Activated naive CD4-positive, alpha-beta T cell treated with Interleukin-2 at 50 U/mL for 16 hours (primary cell): Measurements from ENCODE around the gene LMX1A.

ENCODE experiments used
- DNase-seq: peaks from one replicate; pipeline ENCODE4 v3.0.0-alpha.2; 2020

Gene LMX1A

DNA sequence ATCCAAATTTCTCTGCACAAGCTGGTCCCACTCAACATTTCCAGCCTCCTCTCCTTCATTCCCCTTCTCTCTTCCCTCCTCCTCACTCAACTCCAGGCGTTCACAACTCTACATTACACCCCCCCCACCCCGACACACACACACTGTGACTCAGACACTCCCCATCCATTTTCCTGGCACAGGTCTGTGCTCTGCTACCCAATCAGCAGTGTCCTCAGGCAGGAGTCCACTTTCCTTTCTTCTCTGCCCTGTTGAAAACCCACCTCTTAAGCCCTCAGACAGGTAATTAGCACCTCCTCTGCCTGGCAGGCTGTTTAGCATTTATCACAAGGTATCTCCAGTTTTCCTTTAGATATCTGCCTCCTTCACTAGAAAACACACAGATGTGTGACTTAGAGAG is 8.8 kb upstream of the LMX1A start:
- DNase-seq = no peak

DNA sequence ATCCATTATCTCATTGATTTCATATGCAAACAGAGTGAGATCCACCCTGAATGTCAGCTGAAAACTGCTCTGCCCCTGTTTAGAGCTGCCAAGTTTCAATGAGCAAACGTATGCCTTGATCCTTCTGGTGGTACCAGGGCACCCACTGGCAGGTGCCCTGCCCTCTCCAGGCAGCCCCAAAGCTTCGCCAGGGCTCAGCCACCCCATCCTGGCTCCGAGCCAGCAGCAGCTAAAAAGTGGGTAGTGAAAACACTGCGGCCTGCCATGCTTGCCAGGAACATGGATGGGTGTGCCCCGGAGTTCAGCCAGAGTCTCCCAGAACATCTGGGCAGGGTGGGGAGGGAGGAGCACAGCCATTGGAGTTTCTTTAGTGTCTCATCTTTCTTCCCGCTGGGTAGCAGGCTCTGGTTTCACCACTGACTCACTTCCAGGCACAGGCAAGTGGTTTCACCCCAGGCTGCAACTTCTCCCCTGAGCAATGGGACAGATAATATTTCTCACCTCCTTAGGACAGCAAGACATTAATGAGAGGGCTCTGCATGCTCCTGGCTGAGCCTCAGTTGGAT is 8.1 kb upstream of the LMX1A start:
- DNase-seq = no peak

DNA sequence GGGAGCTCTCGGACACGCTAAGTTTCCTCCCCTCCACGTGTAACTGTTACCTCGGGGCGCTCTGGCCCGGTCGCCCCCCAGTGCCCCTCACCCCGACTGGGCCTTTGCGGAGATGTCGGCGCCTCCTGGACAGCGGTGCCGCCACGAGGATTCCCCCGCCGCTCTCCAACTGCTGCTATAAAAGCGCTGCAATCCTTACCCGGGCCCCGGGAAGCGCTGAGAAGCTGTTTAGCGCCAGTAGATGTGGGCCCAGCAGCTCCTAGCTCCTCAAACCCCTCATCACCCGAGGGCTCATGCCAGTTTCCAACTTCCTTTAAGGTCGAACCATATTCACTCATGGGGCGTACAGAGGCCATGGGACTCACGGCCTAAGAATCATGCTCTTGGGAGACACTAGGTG is 361 bp upstream of the LMX1A start:
- DNase-seq = no peak

DNA sequence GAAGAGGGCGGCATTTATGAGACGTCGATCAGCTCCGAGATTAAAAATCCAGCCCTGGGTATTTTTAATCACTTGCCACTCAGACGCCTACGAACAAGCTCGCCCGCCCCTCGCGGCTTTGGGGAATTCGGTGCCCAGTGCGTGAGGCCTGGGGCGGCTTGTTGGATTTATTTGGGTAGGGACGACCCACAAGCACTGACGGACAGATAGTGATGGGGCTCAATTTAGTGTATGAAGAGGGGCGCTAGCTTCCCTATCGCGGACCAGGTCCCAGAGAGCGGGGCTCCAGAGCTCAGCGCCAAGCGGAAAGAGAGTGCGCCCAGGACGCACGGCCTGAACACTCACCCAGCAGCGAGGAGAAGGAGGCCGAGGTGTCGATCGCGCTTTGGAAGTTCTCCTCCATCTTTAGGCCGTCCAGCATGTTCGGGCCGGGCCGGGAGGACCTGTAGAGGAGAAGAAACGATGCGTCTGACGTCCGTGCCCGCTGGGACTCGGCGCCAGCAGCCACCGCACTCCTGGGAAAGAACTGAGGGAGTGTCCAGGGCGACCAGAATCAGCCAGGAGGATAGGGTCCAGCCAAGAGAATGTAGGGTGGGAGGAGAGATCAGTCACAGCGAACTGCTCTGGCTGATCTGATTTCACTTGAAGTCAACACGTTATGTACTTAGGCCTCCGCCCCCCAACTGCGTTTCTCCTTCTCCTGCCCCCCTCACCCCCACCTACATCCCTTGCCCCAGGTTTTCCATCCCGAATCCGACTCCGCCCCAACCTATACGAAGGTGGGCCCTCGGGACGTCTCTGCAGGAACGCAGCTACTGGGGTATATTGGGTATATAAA is 1.2 kb downstream of the LMX1A start:
- no peak for DNase-seq

DNA sequence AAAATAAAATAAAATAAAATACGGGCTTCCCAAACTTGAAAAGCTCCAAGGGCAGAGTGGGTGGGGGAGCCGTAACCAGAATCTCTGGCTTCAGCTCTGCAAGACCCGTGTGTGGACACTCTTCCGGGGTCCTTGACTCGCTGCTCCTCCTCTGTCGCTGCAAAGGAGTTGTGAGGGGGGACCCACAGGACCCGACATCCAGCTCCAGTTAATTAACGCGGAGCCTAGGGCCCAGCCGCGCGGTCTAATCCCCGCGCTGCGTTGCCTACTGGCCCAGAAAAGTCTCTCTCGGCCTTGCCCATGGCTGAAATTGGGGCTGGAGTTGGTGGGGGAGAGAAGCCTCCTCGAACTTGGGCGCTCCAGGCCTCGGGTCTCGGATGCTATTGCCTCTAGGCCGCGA is 1.8 kb downstream of the LMX1A start:
- no peak for DNase-seq

DNA sequence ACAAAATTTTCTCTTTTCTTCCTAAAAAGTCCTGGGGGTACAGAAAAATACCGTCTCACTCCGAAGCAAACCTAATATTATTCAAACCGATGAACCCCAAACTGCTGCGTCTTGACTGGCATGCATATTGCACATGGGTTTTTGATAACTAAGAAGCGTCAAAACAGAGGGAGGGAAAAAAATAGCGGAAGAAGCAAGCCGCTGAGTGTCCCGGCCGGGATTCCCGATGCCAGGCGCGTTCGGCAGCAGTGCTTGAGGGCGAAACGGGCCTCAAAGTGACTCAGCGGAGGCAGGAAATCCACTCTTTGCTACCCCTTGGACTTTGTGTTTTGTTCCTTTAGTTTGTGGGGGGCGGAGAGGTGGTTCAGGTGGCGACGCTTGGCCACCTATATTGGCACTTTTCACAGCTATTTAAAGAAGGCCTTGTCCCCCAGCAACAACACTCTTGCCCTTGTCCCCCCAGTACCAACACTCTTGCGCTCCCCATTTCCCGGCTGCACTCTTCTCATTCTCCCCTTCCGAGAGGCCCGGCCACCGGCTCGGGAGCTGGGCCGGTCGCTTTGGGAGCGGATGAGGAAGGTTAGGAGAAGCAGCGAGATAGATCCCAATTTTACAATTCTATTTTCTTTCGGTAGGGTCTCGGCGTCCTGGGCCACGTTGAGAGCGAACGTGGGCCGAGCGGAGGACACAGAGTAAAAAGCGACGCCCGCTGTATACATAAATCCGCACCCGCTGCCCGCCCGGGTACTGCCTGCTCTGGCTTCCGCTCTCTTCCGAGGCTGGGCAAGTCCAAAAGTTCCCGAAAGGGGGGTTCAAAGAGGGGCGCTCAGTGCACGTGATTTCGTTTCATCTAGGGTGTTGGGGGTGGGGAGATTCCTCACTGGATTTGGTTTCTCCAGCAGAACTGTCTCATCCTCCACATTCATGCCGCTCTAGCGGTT is 2.5 kb downstream of the LMX1A start:
- no peak for DNase-seq

DNA sequence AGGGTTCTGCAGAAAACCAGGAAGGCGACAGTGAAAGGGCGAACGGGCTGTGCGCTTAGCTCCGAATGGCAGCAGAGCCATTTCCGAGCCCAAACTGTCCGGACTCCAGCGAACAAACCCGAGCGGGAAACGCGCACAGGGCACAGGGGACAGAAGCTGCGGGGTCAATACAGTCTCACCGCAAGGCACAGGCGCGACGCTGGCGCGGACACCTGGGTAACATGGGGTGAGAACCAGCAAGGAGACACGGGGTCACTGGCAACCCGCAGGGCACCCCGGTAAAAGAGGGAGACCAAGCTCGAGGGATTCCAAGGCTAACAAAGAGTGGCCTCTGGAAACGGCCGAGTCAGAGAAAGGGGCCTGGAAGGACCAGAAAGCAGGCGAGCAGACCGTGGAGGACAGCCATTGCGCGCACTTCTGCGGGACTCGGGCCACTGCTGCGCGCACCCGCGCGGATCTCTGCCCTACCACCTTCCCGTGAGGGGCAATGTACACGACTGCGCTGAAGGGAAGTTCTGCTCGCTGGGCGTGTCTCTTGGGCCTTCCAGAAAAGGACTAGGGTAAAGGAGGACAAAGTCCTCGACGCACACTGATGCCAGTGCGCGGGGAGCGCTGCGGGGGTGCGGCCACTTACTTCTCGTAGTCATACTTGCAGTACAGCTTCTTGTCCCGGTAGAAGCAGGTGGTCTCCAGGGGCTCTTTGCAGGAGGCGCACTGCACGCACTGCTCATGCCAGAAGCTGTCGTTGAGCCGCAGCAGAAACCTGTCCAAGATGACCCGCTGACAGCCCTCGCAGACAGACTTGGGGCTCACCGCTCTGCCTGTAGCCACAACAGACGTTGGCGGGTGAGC is 3.8 kb downstream of the LMX1A start:
- DNase-seq = no peak

DNA sequence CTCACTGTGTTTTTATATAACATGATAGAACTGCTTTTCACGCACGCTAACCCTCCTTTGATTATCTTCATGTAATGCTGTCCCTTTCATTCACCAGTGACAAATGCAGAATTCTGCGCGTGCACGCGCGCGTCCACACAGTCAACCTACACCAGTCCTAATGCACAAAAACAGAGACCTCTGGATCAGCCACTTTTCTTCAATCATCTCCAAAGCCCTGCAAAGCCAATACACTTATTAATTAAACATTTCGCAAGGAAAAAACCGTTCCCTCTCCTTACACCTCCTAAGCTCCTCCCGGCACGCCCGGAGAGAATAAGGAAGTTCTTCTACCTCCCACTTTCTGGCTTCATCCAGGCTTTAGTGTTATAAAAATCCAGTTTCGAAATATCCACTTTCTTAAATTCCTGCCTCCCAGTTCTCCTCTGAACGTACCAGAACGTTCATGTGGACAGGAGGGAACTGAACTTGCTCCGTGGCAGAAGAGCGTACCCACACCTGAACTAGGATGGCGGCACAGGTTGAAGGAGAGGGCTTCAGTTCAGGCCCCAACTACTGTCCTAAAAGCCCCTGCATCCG is 4.6 kb downstream of the LMX1A start:
- no peak for DNase-seq

DNA sequence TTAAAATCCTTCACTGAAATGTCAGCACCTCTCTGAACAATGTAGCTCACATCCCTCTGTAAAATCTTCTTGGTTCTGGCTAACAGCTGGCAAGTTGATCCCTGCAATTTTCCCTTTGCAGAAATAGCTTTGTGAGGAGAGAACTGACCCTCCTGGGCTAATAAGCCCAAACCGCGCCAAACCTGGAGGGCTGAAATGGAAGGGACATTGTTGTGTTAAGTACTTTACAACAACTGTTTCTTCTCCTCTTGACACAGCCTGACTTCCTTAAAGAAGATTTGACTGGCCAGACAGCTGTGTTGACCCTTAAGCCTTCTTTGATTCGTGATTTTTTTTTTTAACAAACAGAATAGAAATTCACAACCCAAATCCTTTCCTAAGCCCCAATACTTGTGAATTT is 5.7 kb downstream of the LMX1A start:
- DNase-seq = no peak

DNA sequence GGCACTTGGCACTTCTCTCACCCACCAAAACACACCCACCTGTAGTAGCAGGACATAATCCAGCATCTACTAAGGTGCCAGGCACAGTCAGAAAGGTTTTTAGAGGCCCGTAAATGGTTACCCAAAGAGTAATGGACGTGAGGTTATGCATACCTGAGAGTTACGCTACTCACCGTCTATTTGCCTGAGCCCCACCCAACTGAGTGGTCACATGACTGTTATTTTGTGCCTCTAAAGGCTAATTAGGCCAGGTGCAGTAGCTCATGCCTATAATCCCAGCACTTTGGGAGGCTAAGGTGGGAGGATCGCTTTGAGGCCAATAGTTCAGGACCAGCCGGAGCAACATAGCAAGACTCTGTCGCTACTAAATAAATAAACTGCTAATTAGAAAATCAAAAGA is 11.0 kb downstream of the LMX1A start:
- DNase-seq = no peak

DNA sequence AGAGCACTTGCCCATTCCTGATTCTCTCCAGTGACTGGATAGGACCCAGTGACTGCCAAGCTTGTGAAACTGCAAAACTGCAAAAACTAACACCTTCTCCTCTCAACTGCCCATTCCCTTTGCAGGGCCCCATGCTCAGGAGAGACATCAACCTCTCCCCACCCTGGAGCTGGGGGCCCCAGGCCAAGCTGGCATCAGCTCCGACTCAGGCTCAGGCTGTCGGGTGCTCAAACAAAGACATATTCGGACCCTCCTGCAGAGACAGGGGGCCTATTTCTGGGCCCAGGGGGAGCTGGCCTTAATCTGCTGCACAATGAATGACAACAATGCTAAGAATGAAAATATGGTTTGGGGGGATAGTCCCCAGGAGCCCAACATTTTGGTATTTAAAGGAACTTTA is 11.8 kb downstream of the LMX1A start:
- DNase-seq = no peak

DNA sequence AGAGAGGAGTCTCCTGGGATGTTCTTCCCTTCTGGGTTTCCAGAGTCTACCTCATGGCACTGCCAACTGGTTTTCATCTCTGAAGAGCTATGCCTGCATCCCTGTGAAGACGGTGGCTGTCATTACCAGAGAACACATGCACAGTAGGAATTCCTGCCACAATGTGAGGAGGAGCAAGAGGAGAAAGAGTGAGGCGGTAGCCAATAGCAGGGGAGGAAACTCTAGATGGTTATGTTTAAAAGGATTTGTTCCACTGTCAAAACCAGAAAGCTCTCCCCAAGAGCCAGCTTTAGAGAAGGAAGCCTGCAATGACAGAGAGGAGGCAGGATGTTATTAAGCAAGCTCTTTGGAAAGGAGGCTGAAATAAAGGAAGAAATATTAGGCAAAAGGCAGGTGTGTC is 12.3 kb downstream of the LMX1A start:
- no peak for DNase-seq

DNA sequence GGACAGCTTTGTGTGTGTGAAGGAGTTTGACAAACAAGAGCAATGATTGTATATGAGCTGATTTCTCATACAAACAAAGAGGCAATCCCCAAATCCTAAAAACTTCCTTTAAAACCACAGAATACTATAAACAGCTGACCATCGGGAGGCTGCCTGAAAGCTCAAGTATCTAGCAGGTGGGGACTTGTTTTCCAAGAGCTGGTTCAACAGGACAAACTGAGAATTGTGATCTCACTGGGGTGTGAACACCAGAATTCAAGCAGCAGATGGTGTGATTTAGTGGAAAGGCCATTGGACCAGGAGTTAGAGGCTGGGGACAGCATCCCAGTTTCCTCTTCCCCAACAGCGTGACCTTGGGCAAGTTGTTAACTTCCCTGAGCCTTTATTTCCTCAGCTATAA is 13.9 kb downstream of the LMX1A start:
- no peak for DNase-seq

DNA sequence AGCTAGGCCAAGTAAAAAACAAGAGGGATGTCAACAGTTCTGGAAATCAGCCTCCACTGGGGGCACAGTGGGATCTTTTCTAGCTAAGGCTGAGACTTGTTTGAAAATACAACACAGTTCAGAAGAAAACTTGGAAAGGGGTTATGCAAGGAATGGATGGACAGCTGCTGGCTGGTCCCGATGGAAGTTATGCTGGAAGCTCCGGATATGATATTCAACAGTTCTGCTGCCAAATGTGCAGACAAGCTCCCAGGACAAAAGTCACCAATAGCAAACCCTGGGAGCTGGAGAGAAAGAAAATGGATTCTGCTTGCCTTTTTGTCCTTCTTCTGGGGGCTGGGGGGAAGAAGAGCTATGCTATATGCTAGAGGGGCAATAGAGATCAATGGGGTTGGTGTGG is 14.3 kb downstream of the LMX1A start:
- DNase-seq = no peak

DNA sequence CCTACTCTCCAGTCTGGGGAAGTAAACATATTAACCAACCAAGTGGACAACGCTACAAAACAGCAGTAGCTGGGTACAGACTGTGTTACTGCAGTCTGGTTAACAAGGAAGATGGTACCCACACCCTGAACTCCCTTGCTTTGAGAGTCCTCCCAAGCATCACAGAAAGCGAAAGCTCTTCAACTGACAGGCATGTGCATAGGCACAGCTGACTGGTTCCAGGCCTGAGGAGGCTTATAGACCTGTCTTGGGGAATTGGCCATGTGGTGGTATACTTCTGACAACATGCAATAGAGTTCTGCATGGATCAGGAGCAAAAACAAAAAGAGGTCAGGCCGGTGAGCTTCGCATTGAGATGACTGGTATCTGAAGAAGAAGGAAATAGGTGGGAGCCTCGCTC is 17.4 kb downstream of the LMX1A start:
- no peak for DNase-seq

DNA sequence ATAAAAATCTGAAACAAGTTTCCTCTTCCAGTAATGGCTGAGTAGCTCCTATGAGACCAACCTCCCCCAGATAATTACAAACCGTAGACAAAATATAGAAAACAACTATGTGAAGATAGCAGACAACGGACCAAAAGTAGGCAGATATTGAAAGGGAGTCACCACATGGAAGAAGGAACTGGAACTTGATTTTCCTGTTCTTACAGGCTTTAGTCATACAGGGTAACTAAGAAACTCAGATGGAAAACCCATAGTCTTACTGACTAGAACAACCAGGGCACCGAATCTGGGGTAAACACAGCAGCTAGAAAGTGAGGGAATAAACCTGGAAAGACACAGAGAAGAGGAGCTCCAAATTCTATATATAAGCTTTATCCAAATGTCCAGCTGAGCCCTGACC is 26.0 kb downstream of the LMX1A start:
- DNase-seq = no peak

DNA sequence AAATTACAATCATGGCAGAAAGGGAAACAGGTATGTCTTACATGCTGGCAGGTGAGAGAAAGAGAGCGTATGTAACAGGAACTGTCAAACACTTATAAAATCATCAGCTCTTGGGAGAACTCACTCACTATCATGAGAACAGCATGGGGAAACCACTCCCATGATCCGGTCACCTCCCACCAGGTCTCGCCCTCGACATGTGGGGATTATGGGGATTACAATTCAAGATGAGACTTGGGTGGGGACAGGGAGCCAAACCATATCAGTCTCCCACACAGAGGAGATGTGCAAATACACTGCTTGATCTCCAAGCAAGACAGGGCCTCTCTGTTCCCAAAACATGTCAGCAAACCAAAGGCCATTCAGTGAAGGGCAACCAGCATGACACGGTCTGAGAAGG is 27.4 kb downstream of the LMX1A start:
- DNase-seq = no peak

DNA sequence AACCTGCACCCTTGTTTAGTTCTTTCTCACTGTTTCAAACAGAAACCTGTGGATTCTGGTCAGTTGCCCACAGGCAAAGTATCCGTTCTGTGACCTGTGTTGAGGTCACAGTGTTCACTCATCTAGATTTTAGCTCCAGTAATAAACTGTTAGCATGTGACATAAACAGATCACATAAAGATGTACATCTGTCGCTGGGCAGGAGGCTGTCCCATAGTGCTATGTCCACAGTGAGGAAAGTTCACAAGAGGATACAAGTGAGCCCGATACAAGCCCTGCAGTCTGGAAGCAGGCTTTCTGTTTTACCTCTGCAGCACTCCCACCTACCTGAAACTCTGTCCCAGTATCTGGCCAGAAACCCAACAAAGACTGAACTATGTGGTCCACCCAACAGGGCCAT is 28.4 kb downstream of the LMX1A start:
- no peak for DNase-seq

DNA sequence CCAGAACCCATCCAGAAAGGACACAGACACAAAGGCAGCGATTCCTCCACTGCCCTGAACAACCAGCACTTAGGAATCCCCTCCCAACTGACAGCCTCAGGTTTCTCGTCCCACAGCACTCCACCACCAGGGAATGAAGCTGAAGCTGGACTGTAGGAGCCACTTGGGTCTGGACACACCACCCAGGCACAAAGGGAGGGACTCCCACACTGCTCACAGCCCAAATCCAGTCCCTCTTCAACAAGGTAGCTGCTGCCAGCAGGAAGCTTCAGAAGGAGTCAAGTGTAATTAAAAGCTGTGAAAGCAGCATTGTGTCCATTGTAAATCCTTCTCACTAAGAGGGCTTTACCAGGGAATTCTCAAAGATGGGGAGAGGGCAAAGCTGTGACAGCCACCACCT is 29.0 kb downstream of the LMX1A start:
- DNase-seq = no peak

DNA sequence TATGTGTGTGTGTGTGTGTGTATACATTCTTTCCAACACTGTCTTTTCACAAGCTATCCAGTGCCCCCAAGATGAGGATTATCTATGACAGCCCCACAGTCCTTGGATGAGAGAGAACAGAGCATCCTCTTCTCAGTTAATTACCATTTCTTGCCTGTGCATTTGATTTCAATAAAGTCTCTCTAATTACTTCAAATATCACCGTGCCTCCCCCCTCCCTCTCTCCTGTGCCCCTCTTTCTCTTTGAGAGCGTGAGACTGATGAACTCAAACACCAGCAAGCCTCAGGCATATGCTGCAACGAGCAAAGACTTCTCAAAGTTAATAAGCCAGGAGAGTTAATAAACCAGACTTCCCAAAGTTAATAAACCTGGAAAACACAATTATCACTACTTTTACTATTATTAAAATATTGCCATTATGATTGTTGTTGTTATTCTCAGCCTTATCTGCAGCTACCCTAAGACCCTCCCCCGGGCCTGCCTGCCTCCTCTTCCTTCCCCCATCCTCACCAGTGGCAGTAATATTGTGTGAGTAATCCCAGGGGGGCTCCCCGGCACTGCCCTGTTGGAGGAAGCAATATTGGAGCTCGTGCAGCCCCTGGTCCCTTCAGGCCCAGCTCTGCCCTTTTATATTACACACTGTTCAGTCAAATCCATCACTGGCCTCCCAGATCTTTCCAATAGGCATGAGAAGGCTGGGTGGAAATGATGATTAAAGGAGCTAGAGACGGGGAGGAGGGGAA is 30.9 kb downstream of the LMX1A start:
- no peak for DNase-seq

DNA sequence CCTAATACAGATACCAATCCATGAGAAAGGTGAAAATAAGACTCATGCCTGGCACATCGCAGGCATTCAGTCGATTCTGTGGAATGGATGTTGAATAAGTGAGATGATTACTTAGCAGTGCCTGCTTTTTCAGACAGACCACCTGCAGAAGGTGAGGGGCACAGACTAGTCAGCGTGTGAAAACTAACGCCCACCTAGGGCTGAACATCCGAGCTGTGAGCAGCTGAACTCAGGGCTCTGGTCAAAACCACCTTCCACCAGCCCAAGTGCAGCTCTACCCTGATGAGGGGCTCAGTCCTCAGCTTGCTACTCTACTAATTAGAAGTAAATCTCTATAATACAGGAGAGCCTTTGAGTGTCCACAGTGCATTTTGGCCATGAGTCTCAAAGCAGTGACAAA is 32.5 kb downstream of the LMX1A start:
- DNase-seq = no peak

DNA sequence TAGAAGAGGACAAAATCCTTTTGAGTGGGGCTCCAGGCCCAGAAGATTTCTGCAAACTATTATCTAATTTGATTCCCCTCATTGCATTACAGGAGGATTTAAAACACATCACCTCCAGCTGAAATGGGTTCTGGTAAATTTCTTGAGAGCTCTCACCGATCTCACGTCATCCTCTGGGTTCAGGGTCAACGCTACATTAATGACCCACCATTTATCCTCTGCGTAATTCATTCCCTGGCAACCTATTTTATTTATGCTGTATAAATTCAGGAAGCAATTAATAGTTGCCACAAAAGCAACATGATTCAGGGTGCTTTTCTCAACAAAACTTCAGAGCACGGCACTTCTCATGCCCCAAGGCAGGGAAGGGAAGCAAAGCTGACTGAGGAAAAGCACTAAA is 38.9 kb downstream of the LMX1A start:
- no peak for DNase-seq
